ENCODE measurements around the gene ATOH8. TPM values are rescaled to one million over a fixed set of nuclear protein-coding genes. Genes with fewer than 3 reads are reported as not detected.

ATOH8 gene
- total RNA-seq, 2 donors from 2014 or later = 78.4 to 207 TPM

DNA sequence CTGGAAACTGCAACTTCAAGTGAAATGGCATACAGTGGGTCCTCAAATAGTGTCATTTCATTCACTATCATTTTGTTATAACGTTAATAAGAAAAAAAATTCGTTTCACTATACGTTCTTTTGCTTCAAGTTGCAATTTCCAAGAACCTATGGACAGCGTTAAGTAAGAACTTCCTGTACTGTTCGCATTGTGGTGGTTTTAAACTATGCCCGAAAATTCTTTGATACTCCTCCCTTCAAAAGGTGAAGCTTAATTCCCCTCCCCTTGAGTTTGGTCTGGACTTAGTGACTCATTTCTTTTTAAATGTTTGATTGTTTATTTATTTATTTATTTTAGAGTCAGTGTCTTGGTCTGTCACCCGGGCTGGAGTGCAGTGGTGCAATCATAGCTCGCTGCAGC is 39.0 kb upstream of the ATOH8 start:
- H3K9me3 ChIP-seq = no peaks in the 10 kb centered on the region
- H3K4me3 ChIP-seq = no peak overlapping the region
- no peaks in the 10 kb centered on the region for H3K27me3 ChIP-seq (replicated peaks; ENCODE audit: insufficient read depth)
- DNase-seq (ENCODE audit: low spot score) = no peak
- H3K4me1 ChIP-seq (ENCODE audit: control insufficient read depth in 1 of 2, low read depth in 2 of 2) = peaks cover 7 to 35% of the 10 kb centered on the region in 2 donors
- TF ChIP-seq, protein P1, sequence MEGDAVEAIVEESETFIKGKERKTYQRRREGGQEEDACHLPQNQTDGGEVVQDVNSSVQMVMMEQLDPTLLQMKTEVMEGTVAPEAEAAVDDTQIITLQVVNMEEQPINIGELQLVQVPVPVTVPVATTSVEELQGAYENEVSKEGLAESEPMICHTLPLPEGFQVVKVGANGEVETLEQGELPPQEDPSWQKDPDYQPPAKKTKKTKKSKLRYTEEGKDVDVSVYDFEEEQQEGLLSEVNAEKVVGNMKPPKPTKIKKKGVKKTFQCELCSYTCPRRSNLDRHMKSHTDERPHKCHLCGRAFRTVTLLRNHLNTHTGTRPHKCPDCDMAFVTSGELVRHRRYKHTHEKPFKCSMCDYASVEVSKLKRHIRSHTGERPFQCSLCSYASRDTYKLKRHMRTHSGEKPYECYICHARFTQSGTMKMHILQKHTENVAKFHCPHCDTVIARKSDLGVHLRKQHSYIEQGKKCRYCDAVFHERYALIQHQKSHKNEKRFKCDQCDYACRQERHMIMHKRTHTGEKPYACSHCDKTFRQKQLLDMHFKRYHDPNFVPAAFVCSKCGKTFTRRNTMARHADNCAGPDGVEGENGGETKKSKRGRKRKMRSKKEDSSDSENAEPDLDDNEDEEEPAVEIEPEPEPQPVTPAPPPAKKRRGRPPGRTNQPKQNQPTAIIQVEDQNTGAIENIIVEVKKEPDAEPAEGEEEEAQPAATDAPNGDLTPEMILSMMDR (IDR thresholded peaks at IDR 0.05) = no peak
- no peak for ATAC-seq (ENCODE audit: insufficient number of reproducible peaks, low FRiP score, low read depth)
- H3K27ac ChIP-seq = no peak overlapping the region
- no peaks in the 10 kb centered on the region for H3K36me3 ChIP-seq

- Histone ChIP-seq H3K4me3 (no peak overlapping the region), H3K27me3 (replicated peaks; ENCODE audit: insufficient read depth) (no peaks in the 10 kb centered on the region), H3K9me3 (no peaks in the 10 kb centered on the region), H3K27ac (no peak overlapping the region), H3K4me1 (ENCODE audit: control insufficient read depth in 1 of 2, low read depth in 2 of 2) (peaks cover 7 to 20% of the 10 kb centered on the region in 2 donors), H3K36me3 (no peaks in the 10 kb centered on the region)
- TF ChIP-seq, protein P1 (IDR thresholded peaks at IDR 0.05) = no peak
- no peak for ATAC-seq (ENCODE audit: insufficient number of reproducible peaks, low FRiP score, low read depth)
- DNase-seq (ENCODE audit: low spot score) = no peak
These were observed 37.4 kb upstream of the ATOH8 start for GRCh38 chr2:85716346-85716914.

- no peak overlapping the region for H3K27ac ChIP-seq
- H3K9me3 ChIP-seq = no peaks in the 10 kb centered on the region
- H3K36me3 ChIP-seq = no peaks in the 10 kb centered on the region
- TF ChIP-seq, protein P1 (IDR thresholded peaks at IDR 0.05) = no peak
- ATAC-seq (ENCODE audit: insufficient number of reproducible peaks, low FRiP score, low read depth) = no peak
- H3K27me3 ChIP-seq (replicated peaks; ENCODE audit: insufficient read depth) = no peaks in the 10 kb centered on the region
- H3K4me3 ChIP-seq = no peak overlapping the region
- H3K4me1 ChIP-seq (ENCODE audit: control insufficient read depth in 1 of 2, low read depth in 2 of 2) = peaks cover 7 to 15% of the 10 kb centered on the region in 2 donors
- DNase-seq (ENCODE audit: low spot score) = no peak
These were observed 36.3 kb upstream of the ATOH8 start for GRCh38 chr2:85717308-85718008.

DNA sequence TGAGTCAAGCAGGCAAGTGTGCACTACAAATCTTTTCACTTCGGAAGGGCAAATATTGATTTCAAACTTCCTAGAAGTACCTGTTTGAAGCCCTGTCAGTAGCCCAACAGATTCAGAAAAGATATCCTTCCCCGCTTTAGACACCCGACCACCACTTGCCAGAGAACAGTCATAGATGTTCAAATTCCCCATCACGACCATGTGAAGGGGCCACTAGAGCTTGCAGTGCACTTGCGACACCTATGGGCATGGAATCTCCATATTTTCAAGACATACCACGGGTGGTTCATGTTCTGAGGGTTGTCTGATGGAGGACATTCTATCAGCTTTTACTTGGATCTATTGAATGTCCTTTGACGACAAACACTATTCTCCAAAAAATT is 35.8 kb upstream of the ATOH8 start:
- Histone ChIP-seq H3K27ac (no peak overlapping the region), H3K4me3 (no peak overlapping the region), H3K36me3 (no peaks in the 10 kb centered on the region), H3K4me1 (ENCODE audit: control insufficient read depth in 1 of 2, low read depth in 2 of 2) (peaks cover 3 to 10% of the 10 kb centered on the region in 2 donors), H3K9me3 (no peaks in the 10 kb centered on the region), H3K27me3 (replicated peaks; ENCODE audit: insufficient read depth) (no peaks in the 10 kb centered on the region)
- no peak for ATAC-seq (ENCODE audit: insufficient number of reproducible peaks, low FRiP score, low read depth)
- DNase-seq (ENCODE audit: low spot score) = no peak
- TF ChIP-seq, protein P1 (IDR thresholded peaks at IDR 0.05) = no peak

GRCh38 chr2:85718885-85719492 is 34.8 kb upstream of the ATOH8 start:
- H3K27me3 ChIP-seq (replicated peaks; ENCODE audit: insufficient read depth) = no peaks in the 10 kb centered on the region
- no peaks in the 10 kb centered on the region for H3K9me3 ChIP-seq
- no peak for DNase-seq (ENCODE audit: low spot score)
- H3K27ac ChIP-seq = no peak overlapping the region
- ATAC-seq (ENCODE audit: insufficient number of reproducible peaks, low FRiP score, low read depth) = no peak
- TF ChIP-seq, protein P1 (IDR thresholded peaks at IDR 0.05) = no peak
- no peak overlapping the region for H3K4me3 ChIP-seq
- no peaks in the 10 kb centered on the region for H3K36me3 ChIP-seq
- no peaks in the 10 kb centered on the region for H3K4me1 ChIP-seq (ENCODE audit: control insufficient read depth in 1 of 2, low read depth in 2 of 2)
